GM03348 (cell line): ENCODE measurements around the gene RALGAPB.
"Not testable (repeated sequence)": the region's sequence is repeated elsewhere in the genome, so short reads cannot be mapped to it uniquely, and the experiment has no call there.

Experiments
- DNase-seq: peaks from one replicate; pipeline ENCODE4 v3.0.0; 2012; ENCODE audit warnings: low spot score

Gene RALGAPB

GRCh38 chr20:38447251-38447661 is 25.4 kb upstream of the RALGAPB start:
- no peak for DNase-seq

GRCh38 chr20:38447931-38448675 is 24.5 kb upstream of the RALGAPB start:
- no peak for DNase-seq

- DNase-seq = no peak
These were observed 23.6 kb upstream of the RALGAPB start for GRCh38 chr20:38449046-38449445.

GRCh38 chr20:38450412-38450975 is 22.1 kb upstream of the RALGAPB start:
- no peak for DNase-seq

- peak; percentile 44 for DNase-seq
These were observed 19.6 kb upstream of the RALGAPB start for GRCh38 chr20:38452880-38453624.

GRCh38 chr20:38453941-38454340 is 18.7 kb upstream of the RALGAPB start:
- DNase-seq = no peak

- DNase-seq = no peak
These were observed 17.8 kb upstream of the RALGAPB start for GRCh38 chr20:38454556-38455473.

- no peak for DNase-seq
These were observed 14.3 kb upstream of the RALGAPB start for GRCh38 chr20:38458314-38458713.

GRCh38 chr20:38460040-38460623 is 12.5 kb upstream of the RALGAPB start:
- no peak for DNase-seq

- not testable (repeated sequence) for DNase-seq
These were observed 12.0 kb upstream of the RALGAPB start for GRCh38 chr20:38460631-38461030.

- DNase-seq = not testable (repeated sequence)
These were observed 11.5 kb upstream of the RALGAPB start for GRCh38 chr20:38461167-38461566.

GRCh38 chr20:38461569-38461968 is 11.1 kb upstream of the RALGAPB start:
- DNase-seq = not testable (repeated sequence)

GRCh38 chr20:38466171-38466570 is 6.5 kb upstream of the RALGAPB start:
- no peak for DNase-seq

- DNase-seq = no peak
These were observed 5.7 kb upstream of the RALGAPB start for GRCh38 chr20:38466983-38467382.

- DNase-seq = no peak
These were observed 1.4 kb upstream of the RALGAPB start for GRCh38 chr20:38471245-38471644.

GRCh38 chr20:38471987-38472512 is 593 bp upstream of the RALGAPB start:
- DNase-seq = no peak

GRCh38 chr20:38473367-38473795 is 738 bp downstream of the RALGAPB start:
- DNase-seq = no peak

- no peak for DNase-seq
These were observed 5.1 kb downstream of the RALGAPB start for GRCh38 chr20:38477747-38478146.

- no peak for DNase-seq
These were observed 7.0 kb downstream of the RALGAPB start for GRCh38 chr20:38479596-38479995.

- no peak for DNase-seq
These were observed 12.4 kb downstream of the RALGAPB start for GRCh38 chr20:38485041-38485440.

- no peak for DNase-seq
These were observed 16.5 kb downstream of the RALGAPB start for GRCh38 chr20:38489181-38489580.
